GM19467 (cell line): ENCODE data around the gene MAPK1IP1L.
A peak's percentile ranks its signal among the peaks of the same experiment; 100 is the strongest.
"Not testable (repeated sequence)": the region's sequence is repeated elsewhere in the genome, so short reads cannot be mapped to it uniquely, and the experiment has no call there.

Experiments
- ATAC-seq: cut with Tn5 transposase; IDR thresholded peaks from one replicate; pipeline ENCODE4 v1.9.1; 2021; ENCODE audit warnings: mild to moderate bottlenecking, moderate library complexity; ENCODE audit not compliant: unreplicated experiment

The MAPK1IP1L gene

DNA sequence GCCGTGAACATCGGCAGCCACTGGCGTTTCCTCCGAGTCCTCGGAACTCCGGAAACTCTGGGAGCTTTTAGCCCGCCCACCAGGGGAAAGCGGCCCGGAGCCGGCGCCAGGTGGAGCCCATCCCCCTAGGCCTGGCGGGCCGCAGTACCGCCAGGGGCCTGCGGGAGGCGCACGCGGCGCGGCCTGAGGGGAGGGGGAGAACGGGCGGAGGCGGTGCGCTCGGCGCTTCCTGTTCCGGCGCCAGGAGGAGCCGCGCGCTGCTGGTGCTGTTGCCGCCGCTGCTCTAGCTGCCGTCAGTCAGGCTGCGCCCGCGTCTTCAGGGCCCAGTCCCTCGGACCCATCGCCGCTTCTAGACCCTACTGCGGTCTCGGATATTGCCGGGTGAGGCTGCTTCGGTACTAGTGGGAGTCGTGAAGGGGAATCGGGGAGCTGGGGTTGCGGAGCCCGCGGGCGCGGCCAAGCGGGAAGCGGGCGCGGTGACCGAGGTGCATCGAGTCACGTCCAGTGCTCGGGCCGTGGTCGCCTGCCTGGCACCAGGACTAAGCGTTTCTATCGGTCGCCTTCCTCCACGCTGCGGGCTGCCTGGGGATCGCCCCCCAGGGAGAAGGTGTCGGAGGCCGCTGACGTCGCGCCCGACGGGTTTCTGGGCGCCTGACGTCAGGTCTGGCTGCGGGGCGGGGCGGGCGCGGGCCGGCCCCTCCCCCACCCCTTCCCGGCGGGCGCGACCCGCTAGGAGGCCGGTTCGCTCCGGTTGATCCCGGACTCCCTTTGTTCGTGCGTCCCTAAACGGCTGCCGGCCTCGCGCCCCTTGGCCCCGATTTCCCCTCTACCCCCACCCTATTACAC is at the start of gene MAPK1IP1L:
Gene MAPK1IP1L (plus strand): TSS at position 225 of the 846 bp plus-strand sequence. CDS start 10,037 bp downstream, outside the sequence.
- ATAC-seq, result peak; percentile 86

DNA sequence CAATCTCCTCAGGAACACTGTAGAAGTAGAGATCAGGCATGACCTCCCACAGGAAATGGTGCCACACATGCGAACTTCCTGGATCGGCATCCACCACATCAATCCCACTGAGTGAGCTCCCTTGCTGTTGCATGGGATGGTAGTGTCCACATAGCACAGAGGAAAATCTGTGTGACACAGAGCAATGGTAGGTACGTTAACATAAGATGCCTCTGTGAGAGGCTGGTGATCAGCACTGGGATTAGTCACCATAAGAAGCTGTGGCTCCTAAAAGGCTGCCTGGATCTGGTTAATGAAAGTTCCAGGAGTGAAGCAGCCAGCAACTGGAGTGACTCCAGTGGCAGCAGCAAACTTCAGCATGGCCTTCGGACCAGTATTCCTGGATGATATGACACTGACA is 46.4 kb upstream of the MAPK1IP1L start:
- no peak for ATAC-seq

DNA sequence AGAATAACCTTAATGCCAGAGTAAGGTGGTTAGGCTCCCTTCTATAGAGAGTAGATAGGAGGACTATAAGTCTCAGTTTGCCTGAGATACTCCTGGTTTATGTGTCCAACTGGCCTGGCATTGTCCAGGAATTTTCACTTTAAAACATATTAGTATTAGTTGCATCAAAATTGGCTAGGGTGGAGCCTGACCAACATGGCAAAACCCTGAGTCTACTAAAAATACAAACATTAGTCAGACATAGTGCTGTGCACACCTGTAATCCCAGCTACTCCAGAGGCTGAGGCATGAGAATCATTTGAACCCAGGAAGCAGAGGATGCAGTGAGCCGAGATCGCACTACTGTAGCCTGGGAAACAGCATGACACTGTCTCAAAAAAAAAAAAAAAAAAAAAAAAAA is 36.4 kb upstream of the MAPK1IP1L start:
- ATAC-seq, result no peak

DNA sequence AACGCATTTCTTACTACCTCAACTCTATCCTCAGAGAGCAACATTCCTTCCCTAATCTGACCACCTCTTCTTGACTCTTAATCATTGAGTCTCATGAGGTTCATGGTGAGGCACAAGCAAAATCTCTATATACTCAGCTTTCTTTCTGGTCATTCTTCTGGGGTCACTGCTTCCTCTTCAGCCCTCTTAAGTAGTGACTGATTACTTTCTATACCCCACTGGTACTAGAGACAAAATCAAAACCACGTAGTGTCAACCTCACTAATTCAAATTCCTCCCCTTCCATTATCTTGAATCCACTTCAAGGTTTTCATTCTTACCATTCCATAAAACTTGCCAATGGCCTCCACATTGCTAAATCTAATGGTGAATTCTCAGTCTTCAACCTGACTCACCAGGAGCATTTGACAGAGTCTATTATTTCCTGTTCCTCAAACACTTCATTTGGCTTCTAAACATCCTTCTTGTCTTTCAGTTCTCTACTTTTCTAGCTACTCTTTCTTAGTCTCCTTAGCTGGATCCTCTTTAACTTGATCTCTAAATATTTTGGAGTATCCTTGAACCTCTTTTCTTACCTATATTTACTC is 31.4 kb upstream of the MAPK1IP1L start:
- ATAC-seq, result no peak

DNA sequence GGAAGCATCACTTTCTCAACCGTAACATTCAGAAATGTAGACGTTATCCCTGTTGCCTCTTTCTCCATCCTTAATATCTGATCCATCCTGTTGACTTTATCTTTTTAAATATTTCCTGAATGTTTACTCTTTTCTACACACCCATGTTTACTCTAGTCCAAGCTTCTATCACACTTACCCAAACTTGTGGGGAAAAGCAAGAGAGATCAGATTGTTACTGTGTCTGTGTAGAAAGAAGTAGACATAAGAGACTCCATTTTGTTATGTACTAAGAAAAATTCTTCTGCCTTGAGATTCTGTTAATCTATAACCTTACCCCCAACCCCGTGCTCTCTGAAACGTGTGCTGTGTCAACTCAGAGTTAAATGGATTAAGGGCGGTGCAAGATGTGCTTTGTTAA is 27.1 kb upstream of the MAPK1IP1L start:
- not testable (repeated sequence) for ATAC-seq

DNA sequence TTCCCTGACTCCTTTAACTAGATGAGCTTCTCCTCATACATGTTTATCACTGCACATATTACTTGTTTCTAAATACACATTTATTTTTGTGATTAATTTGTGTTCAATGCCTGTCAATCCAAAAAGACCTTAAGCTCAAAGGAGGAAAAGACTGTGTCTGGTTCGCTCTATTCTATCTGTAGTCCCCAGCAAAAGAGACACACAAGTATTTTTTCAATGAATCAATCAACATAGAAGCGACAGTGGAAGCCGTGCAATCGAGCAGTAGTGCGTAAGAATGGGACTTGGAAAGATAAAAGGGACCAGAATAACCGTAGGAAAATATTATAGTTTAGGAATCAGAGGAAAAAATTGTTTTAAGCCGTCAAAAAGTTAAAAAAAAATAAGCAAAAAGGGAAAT is 25.5 kb upstream of the MAPK1IP1L start:
- no peak for ATAC-seq

DNA sequence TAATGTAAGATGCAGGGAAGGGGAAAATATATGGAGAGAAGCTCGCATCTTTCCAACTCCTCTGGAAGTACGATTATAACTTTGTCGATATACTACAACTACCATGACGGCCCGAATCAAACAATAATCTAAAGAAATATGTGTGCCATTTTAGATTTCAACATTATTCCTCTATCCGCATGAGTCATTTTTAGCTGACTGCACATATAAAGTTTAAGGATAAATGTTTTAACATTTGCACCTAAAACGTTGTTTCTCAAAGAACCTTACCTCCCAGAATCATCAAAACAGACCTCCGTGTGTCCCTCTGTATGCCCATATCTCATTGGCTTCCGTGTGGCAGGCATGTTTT is 25.0 kb upstream of the MAPK1IP1L start:
- no peak for ATAC-seq

DNA sequence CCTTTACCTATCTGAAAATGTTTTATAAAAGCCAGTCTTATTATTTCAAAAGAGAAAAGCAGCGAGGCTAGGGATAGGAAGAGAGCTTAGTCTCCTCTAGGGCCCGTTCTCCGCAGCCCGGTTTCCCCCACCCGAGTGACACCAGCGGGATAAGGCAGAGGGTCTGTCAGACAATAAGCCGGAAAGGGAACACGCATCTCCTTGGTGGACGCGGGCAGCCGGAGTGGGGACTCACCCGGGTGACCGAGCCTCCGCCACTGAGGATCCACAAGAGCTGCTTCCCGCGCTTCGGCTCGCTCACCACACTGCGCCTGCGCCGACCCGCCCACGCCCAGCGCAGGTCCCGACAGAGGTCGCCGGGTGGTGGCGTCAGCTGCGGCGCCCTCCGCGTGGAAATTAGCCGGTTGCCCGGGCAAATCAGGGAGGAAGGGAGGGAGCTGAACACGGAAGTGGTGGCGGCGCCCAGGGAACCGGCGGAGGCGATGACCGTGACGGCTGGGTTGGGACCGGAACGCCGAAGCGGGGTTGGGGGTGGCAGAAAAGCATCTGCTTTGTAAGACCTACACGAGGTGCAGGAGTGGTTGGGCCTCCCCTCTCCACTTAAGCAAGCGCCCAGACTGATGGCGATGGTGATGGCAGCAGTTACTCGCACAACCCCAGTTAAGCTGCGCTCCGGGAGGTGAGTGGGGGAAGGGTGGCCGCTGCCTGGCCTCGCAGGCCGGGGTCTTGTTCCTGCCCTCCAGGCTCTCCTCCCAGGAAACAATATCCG is 24.5 kb upstream of the MAPK1IP1L start, which contains the start of the genes SOCS4 and WDHD1:
Gene SOCS4 (plus strand): TSS at position 444 of the 769 bp plus-strand sequence. CDS start 15,806 bp downstream, outside the sequence.
Gene WDHD1 (minus strand): TSS at position 307 of the 769 bp plus-strand sequence. CDS start 312 bp downstream, outside the sequence.
- ATAC-seq, result peak; percentile 89

DNA sequence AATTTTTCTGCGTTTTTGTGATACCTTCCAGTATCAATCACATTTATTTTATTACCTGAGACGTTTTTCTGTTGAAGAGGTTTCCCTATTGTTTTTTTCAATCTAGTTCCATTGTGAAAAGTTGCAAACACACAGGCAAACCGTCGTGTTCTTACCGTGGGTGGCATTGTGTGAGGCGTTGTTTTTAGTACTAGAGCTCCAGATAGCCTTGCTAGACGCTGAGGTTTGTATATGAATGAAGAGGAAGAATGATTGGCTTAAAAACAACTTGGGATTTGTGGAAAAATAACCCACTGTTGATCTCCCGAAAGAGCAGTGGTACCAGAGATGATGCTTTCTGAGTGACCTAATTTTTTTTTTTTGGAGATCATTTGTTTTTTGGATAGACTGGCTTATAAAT is 23.4 kb upstream of the MAPK1IP1L start:
- no peak for ATAC-seq

DNA sequence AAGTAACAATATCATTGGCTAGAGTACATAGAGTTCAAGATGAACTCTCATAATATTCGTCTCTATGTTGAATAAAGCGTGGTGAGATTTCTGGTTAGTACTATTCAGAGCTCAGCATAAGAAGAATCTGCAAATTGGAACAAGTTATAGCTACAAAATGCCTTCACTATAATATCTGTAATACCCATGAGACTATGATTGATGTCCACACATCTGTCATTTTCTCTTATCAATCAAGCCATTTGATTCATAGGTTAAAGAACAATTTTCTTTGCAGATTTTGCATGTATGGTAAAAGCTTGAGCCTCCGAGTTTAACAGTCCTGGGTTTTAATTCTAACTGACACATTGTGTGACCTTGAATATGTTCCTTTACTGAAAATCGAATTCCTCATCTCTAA is 23.0 kb upstream of the MAPK1IP1L start:
- no peak for ATAC-seq

DNA sequence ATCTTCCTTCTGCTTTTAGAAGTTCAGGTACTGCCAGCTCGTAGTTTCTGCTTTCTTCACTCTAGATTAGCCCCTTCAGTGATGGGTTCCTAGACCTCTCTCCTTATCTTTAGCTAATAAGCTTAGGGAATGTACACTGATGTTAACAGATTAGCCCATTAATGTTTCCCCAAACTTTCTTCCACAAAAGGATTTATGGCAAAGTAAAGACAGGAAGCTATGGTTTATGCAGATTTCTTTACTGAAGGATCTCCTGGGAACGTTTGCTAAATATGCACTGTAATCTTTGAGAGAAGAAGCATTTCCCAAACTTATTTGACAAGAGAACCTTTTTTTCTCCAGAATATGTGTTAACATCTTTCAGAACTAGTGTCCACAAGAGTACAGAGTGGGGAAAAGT is 20.3 kb upstream of the MAPK1IP1L start:
- ATAC-seq, result no peak

DNA sequence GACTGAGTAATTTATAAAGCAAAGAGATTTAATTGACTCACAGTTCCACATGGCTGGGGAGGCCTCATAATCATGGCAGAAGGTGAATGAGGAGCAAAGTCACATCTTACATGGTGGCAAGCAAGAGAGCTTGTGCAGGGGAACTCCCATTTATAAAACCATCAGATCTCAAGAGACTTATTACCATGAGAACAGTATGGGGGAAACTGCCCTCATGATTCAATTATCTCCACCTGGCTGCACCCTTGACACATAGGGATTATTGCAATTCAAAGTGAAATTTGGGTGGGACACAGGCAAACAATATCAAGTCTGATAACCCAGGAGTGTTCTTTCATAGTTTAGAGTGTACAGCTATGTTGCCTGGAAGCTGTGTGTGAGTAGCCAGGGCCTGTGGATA is 13.5 kb upstream of the MAPK1IP1L start:
- not testable (repeated sequence) for ATAC-seq

DNA sequence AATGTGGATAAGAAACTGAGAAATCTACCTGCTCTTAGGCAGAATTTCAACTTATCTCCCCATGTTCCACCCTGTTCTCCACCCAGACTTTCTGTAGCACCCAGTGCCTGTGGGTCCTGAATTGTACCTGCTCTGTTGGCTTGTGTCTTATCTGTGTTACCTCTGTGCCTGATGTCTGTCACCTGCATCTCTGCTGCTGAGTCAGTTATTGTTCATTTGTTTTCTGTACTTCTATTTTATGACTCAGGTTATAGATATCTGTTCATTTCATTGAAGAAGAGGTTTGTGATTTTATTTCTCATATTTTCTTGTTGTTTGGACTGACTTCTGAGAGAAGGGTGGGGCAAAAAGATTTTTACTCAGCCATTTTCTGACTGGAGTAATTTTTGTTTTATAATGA is 12.7 kb upstream of the MAPK1IP1L start:
- no peak for ATAC-seq

DNA sequence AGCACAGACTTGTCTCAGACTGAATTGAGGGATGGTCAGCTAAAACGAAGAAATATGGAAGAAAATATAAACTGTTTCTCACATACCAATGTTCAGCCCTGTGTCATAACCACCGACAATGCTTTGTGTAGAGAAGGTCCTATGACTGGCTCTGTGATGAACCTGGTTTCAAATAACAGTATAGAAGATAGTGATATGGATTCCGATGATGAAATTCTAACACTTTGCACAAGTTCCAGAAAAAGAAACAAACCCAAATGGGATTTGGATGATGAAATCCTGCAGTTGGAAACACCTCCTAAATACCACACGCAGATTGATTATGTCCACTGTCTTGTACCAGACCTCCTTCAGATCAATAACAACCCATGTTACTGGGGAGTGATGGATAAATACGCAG is 7.9 kb upstream of the MAPK1IP1L start:
- no peak for ATAC-seq

DNA sequence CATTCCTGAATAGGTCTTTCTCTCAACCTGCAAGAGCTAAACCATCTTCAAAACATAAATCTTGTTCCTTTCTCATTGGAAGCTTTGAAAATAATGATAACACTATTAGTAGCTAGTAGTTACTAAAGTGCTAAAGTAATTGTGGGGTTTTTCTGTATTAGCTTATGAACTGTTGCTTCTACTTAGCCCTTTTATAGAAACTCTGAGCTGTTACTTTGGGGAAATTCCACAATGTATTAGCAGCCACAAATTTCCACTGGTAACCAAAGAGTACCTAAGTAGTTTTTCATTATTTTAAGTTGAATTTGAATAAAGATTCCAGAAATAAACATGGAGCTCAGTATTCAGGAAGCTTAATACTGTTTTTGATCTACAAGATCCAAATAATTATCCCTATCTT is 6.4 kb upstream of the MAPK1IP1L start:
- no peak for ATAC-seq

DNA sequence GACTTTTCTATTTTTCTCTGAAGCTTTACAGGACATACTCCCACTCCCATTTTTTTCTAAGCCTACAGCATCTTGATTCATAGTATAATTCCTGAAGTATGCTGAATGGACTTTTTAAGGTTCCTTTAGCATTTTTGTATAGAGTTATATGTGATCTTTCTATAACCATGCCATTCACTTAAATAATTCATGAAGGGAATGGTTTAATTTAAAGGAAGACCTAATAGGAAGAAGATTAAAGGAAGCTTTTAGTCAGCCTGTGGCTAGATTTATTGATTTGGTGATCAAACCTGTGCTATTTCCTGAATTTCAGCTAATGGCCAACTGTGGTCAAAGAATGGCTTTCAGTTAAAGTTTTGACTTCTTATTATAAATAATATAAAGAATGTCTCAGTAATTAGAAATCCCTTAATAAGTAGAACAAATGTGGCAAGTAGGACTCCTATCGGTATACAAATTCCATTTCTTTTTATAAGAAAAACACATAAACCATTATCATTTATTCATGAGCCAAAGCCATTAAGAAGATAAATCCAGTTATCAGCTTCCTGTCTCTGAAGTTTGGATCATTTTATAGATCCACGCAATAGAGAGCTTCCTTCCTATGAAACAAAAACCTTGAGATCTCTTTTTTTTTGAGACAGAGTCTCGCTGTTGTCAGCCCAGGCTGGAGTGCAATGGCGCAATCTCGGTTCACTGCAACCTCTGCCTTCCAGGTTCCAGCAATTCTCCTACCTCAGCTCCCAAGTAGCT is 4.0 kb upstream of the MAPK1IP1L start:
- no peak for ATAC-seq

DNA sequence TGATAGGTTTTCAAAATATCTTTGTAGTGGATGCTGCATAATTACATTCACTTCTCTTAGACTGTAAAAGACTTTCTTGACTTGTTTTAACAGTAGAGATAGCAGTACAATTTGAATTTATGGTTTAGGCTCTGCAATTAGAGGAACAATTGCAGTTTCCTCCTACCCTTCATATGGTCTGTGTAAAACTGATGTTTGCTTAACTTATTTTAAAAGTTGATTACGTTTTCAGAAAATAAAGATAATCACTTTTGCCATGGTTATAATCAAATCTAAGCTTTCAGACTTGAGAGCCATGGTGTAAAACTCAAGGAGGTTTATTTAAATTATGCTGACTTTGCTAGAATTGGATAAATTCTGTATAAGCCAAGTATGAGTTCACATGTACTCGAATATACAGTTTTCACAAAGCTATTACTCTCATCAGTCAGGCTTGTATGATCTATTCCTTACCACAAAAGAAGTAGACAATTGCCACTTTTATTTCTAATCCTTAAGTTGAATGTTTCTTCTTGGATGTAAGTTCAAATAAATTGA is 2.5 kb upstream of the MAPK1IP1L start:
- no peak for ATAC-seq

DNA sequence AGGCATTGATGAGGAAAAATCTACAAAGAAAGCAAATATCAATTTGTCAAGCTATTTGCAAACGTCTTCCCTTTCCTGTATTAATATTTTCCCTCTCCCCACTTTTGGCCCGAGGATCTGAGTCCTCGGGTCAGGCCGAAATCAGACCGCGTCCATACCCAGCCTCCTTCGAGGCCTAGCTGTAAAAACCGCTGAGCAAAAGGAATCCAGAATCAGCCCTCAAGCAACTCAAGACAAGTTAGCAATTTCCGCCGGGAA is 353 bp upstream of the MAPK1IP1L start:
- no peak for ATAC-seq

DNA sequence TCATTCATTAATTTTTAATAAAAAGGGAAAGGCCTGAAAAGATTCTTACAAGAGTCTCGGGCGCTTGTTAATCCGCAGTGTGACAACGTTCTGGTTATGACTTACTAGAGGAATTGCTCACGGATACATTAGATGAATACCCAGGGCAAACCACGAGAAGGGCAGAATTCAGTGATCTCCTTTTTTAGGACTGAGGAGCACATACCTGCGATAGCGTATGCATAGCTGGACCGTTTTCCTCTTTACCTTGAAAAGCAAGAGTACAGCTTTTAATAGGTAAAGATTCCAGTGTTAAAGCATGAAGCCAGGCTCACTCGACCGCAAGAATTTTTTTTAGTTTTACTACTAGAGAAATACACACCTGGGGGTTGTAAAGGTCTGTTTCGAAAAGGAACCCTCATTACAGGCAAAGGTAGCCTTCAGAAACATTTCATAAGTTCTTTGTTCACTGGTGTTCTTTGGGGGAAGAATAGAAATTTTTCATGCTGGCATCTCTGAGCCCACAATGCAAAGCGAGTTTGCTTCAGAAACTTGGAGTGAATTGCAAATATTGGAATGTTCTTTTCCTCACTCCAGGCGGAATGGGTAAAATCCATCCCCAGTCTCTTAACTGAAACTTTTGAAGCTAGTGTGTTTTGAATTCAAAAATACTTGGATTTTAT is 953 bp downstream of the MAPK1IP1L start:
- ATAC-seq, result peak; percentile 7

DNA sequence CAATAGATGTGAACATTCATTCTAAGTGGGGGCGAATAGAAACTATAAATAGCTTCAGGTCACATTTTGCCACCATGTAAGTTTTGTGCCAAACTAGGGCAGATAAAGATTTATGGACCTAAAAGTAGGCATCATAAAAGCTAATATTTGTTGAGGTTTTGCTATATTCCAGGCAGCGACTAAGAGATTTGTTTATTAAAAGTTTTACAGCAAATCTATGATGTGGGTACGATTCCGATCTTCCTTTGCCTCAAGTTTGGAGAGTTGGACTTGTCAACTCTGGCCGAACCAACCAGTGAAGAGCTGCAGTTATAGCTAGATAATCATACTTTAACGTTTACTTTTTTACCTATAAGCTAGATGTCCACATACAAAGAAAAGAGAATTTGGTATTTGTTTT is 1.6 kb downstream of the MAPK1IP1L start:
- no peak for ATAC-seq
